ENCODE results near the gene ZNF576. TPM values are rescaled to one million over a fixed set of nuclear protein-coding genes. Genes with fewer than 3 reads are reported as not detected.

Gene ZNF576
- total and polyA plus RNA-seq, 2 of the 4 experiments (the other 2 are of a cell fraction) = 13.8 to 19.5 TPM

- Histone ChIP-seq H2BK5ac (ENCODE audit: low read depth, low read length, poor library complexity, severe bottlenecking) (no peak overlapping the region), H3K4me3 (ENCODE audit: insufficient read depth, low read depth, low read length) (no peak overlapping the region), H3K18ac (ENCODE audit: low read depth, low read length) (no peak overlapping the region), H4K8ac (ENCODE audit: low read depth in 2 of 2, low read length in 2 of 2) (no peak overlapping the region), H3K27me3 (ENCODE audit: control insufficient read depth, insufficient read depth, low read length) (no peaks in the 10 kb centered on the region), H3K4ac (ENCODE audit: low read depth, low read length) (no peak overlapping the region), H2BK20ac (ENCODE audit: low read depth, low read length) (no peak overlapping the region), H3K36me3 (ENCODE audit: control insufficient read depth, insufficient read depth, low read length) (0 out of 2 replicates have a peak, but pooled peaks cover 1% of the 10 kb centered on the region), H3K4me1 (ENCODE audit: control insufficient read depth, insufficient read depth, low read length) (peaks cover 5% of the 10 kb centered on the region), H3K14ac (replicated peaks; ENCODE audit: low read depth, low read length) (no peak overlapping the region), H3K9me3 (ENCODE audit: control insufficient read depth, insufficient read depth, low read length) (no peaks in the 10 kb centered on the region), H4K91ac (ENCODE audit: insufficient read depth, low read depth, low read length) (no peak overlapping the region), H2BK15ac (ENCODE audit: low read depth, low read length) (no peak overlapping the region), H2BK120ac (ENCODE audit: low read depth, low read length) (no peak overlapping the region), H3K4me2 (ENCODE audit: low read depth, low read length) (no peak overlapping the region), H3K9ac (ENCODE audit: low read depth, low read length) (no peak overlapping the region), H3K23ac (ENCODE audit: low read depth, low read length) (no peak overlapping the region), H2AFZ (replicated peaks; ENCODE audit: low read length, poor library complexity) (no peak overlapping the region), H3K27ac (ENCODE audit: insufficient read depth, low read length) (no peak overlapping the region), H2AK9ac (replicated peaks; ENCODE audit: low read depth, low read length, poor library complexity) (no peak overlapping the region), H3K9me1 (ENCODE audit: insufficient read depth, low read length) (peaks cover 6% of the 10 kb centered on the region; the same call in 1 of the 2 replicates), H3K79me1 (ENCODE audit: low read depth in 1 of 2, low read length in 2 of 2) (peaks cover 34 to 65% of the 10 kb centered on the region in 2 experiments), H4K5ac (ENCODE audit: low read depth, low read length) (no peak overlapping the region), H4K20me1 (ENCODE audit: insufficient read depth, low read length) (no peaks in the 10 kb centered on the region), H2AK5ac (ENCODE audit: low read depth, low read length) (no peak overlapping the region), H3K56ac (ENCODE audit: extremely low read depth, insufficient read depth, low read length) (no peak overlapping the region)
- ChIA-PET POLR2A (ENCODE audit: unreplicated experiment) (no interaction called here), CTCF (interaction anchor here (1.2 kb wide), 1 partner anchor 125 kb away, joined by 3 read pairs; no protein-coding TSS in a partner anchor)
- 100% methylated on average over 2 of the region's 3 CpGs; no CpG with 5 or more reads in 1 of the 2 experiments for WGBS, 2 experiments (ENCODE audit: extremely low coverage in 2 of 2, insufficient read length in 1 of 2)
- dilution Hi-C loops (cut with HindIII; ENCODE audit: low sequenced_read_pairs, unreplicated experiment) (no loop called here), in situ Hi-C loops (cut with MboI; ENCODE audit: low sequenced_read_pairs) (no loop called here), intact Hi-C loops (cut with micrococcal nuclease) (no loop called here)
- ATAC-seq (ENCODE audit: low read depth) = no peak
- TF ChIP-seq FOS (IDR thresholded peaks at IDR 0.05; ENCODE audit: low read depth, low read length) = no peak
- no peak for TF ChIP-seq NFE2L2 (IDR thresholded peaks at IDR 0.05; ENCODE audit: low read depth, low read length)
- TF ChIP-seq RAD21 (IDR thresholded peaks at IDR 0.05; ENCODE audit: low read length) = no peak
- no peak for TF ChIP-seq BHLHE40 (IDR thresholded peaks at IDR 0.05; ENCODE audit: low read depth, low read length)
- TF ChIP-seq RCOR1 (IDR thresholded peaks at IDR 0.05; ENCODE audit: insufficient replicate concordance, low read length) = no peak
- no peak for TF ChIP-seq RFX5 (IDR thresholded peaks at IDR 0.05; ENCODE audit: low read depth, low read length)
- no peak for TF ChIP-seq CEBPB (IDR thresholded peaks at IDR 0.05; ENCODE audit: low read depth, low read length)
- TF ChIP-seq CTCF (conservative IDR thresholded peaks at IDR 0.05; ENCODE audit: low read depth, low read length) = no peak
- no peak for TF ChIP-seq USF2 (IDR thresholded peaks at IDR 0.05; ENCODE audit: low read depth, low read length)
- TF ChIP-seq MXI1 (IDR thresholded peaks at IDR 0.05; ENCODE audit: borderline replicate concordance, low read depth, low read length) = no peak
- no peak for TF ChIP-seq SMC3 (IDR thresholded peaks at IDR 0.05; ENCODE audit: low read depth, low read length)
- TF ChIP-seq MAZ (IDR thresholded peaks at IDR 0.05; ENCODE audit: borderline replicate concordance, low read depth, low read length) = no peak
- TF ChIP-seq POLR2A (IDR thresholded peaks at IDR 0.05; ENCODE audit: low read depth, low read length) = no peak
- no peak for TF ChIP-seq MAFK (IDR thresholded peaks at IDR 0.05; ENCODE audit: low read depth, low read length)
- TF ChIP-seq CHD1 (IDR thresholded peaks at IDR 0.05; ENCODE audit: low read depth, low read length) = no peak
- no peak for TF ChIP-seq ELK1 (IDR thresholded peaks at IDR 0.05; ENCODE audit: borderline replicate concordance, low read depth, low read length)
- no peak for DNase-seq
- BruUV-seq (replicated peaks) = no TSS peak
Measured at GRCh38 chr19:43572171-43572588, 24.2 kb upstream of the ZNF576 start.

All from IMR-90 (cell line).